T-helper 1 cell treated with Interleukin-12 subunit alpha and Interleukin-12 subunit beta and Interleukin-4 antibody, amounts not matched to agents 30 μg/mL and 1 μg/mL, for 36 hours (primary cell): ENCODE results near the gene SYNGR2.

ENCODE experiments used
- H3K27ac Mint-ChIP-seq: one replicate; pipeline ENCODE4 v1.8.0; 2021; ENCODE audit warnings: mild to moderate bottlenecking, mixed read lengths
- H3K27me3 Mint-ChIP-seq: one replicate; pipeline ENCODE4 v1.8.0; 2021; ENCODE audit warnings: low read depth, mixed read lengths
- H3K36me3 Mint-ChIP-seq: one replicate; pipeline ENCODE4 v1.8.0; 2021; ENCODE audit warnings: low read depth, mixed read lengths
- H3K4me1 Mint-ChIP-seq: one replicate; pipeline ENCODE4 v1.8.0; 2021; ENCODE audit warnings: low read depth, mixed read lengths
- H3K4me3 Mint-ChIP-seq: one replicate; pipeline ENCODE4 v1.8.0; 2021; ENCODE audit warnings: mild to moderate bottlenecking, moderate library complexity, mixed read lengths
- H3K9me3 Mint-ChIP-seq: one replicate; pipeline ENCODE4 v1.8.0; 2021; ENCODE audit warnings: mixed read lengths

Gene SYNGR2

GRCh38 chr17:78144736-78145641 is 23.4 kb upstream of the SYNGR2 start:
- H3K4me3 Mint-ChIP-seq = no peak overlapping the region
- no peak overlapping the region for H3K27ac Mint-ChIP-seq
- no peaks in the 10 kb centered on the region for H3K27me3 Mint-ChIP-seq
- H3K36me3 Mint-ChIP-seq = peaks cover 14% of the 10 kb centered on the region
- no peaks in the 10 kb centered on the region for H3K9me3 Mint-ChIP-seq
- H3K4me1 Mint-ChIP-seq = peaks cover 19% of the 10 kb centered on the region

GRCh38 chr17:78146471-78146869 is 21.9 kb upstream of the SYNGR2 start:
- H3K27ac Mint-ChIP-seq = no peak overlapping the region
- H3K4me3 Mint-ChIP-seq = no peak overlapping the region
- H3K4me1 Mint-ChIP-seq = peaks cover 12% of the 10 kb centered on the region
- H3K27me3 Mint-ChIP-seq = no peaks in the 10 kb centered on the region
- H3K9me3 Mint-ChIP-seq = no peaks in the 10 kb centered on the region
- peaks cover 7% of the 10 kb centered on the region for H3K36me3 Mint-ChIP-seq

DNA sequence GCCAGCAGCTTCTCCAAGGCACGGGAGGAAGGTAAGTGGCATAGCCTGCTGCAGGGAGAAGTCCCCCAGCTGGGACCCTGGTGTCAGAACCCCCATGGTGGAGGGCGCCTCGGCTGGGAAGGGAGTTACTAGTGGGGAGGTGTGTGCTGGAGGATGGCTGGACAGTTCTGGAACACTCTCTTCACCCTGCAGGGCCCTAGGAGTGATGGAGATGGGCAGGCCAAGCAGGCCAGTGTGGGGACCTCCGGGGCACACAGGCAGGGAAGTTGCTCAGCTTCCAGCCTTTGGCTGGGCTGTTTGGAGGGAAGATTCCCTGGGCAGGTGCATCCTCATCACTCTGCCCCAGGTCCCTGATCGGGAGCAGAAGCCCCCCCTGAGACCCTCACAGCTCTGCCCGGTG is 21.5 kb upstream of the SYNGR2 start:
- H3K4me3 Mint-ChIP-seq = no peak overlapping the region
- no peak overlapping the region for H3K27ac Mint-ChIP-seq

DNA sequence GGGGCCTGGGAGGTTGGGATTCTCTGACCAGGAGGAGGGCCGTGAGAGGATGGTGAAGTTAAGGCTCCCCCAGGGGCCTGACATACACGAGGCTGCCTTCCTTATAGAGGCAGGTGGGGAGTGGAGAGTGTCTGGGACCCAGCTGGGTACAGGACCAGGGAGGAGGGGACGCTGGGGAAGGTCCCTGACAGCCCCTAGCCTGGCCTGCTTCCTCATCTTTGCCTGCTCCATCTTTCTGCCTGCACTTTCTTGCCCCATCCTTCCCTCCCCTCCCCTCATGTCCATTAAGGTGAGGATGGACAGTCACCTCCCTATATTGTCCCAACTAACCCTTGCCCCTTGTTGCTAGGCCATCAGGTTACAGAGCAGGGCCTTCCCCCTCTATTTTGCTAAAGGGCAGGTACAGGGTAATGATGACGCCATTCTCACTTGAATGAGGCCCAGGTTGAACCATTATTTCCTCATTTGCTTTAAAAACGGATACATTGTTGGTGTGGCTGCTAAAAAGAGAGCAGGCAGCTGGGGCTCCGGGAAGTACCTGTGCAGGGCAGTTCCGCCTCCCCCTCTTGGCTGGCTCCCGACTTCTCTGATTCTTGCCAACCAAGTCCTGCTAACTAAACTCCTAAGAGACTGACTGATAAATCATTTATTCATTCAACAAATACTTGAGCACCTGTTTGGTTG is 20.9 kb upstream of the SYNGR2 start:
- H3K4me3 Mint-ChIP-seq = no peak overlapping the region
- H3K9me3 Mint-ChIP-seq = no peaks in the 10 kb centered on the region
- H3K36me3 Mint-ChIP-seq = peaks cover 3% of the 10 kb centered on the region
- peaks cover 11% of the 10 kb centered on the region for H3K4me1 Mint-ChIP-seq
- H3K27me3 Mint-ChIP-seq = no peaks in the 10 kb centered on the region
- H3K27ac Mint-ChIP-seq = peak overlapping the region; percentile 31

More for the DNA sequence above, 21.5 kb upstream of the SYNGR2 start:
- H3K36me3 Mint-ChIP-seq = peaks cover 5% of the 10 kb centered on the region
- peaks cover 12% of the 10 kb centered on the region for H3K4me1 Mint-ChIP-seq
- no peaks in the 10 kb centered on the region for H3K27me3 Mint-ChIP-seq
- no peaks in the 10 kb centered on the region for H3K9me3 Mint-ChIP-seq

DNA sequence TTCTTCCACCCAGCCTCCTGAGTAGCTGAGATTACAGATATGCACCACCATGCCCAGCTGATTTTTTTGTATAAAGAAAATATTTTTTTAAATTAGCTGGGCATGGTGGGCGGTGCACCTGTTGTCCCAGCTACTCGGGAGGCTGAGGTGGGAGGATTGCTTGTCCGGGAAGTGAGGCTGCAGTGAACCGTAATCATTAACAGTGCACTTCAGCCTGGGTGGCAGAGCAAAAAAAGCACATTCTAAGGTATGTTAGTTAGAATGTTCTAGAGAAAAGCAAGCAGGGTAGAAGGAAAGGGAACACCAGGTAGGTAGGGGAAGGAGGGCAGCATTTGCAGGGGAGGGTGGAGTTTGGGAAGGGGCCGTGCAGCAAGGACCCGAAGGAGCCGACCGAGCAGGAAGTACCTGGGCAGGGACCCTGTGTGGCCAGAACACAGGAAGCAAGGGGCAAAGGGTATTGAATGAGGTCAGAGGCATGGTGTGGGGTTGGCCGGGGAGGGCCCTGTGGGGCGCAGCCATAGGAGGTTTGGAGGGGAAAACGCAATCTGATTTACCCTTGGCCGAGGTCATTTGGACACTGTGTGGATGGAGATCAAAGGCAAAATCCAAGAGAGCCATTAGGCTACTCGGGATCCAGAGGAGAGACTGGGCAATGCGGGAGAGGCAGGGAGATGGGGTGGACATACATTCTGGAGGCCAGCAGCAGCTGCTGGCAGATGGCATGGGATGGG is 19.9 kb upstream of the SYNGR2 start:
- Mint-ChIP-seq H3K4me3 (no peak overlapping the region), H3K4me1 (peaks cover 8% of the 10 kb centered on the region), H3K36me3 (no peaks in the 10 kb centered on the region), H3K27ac (no peak overlapping the region), H3K9me3 (no peaks in the 10 kb centered on the region), H3K27me3 (no peaks in the 10 kb centered on the region)

DNA sequence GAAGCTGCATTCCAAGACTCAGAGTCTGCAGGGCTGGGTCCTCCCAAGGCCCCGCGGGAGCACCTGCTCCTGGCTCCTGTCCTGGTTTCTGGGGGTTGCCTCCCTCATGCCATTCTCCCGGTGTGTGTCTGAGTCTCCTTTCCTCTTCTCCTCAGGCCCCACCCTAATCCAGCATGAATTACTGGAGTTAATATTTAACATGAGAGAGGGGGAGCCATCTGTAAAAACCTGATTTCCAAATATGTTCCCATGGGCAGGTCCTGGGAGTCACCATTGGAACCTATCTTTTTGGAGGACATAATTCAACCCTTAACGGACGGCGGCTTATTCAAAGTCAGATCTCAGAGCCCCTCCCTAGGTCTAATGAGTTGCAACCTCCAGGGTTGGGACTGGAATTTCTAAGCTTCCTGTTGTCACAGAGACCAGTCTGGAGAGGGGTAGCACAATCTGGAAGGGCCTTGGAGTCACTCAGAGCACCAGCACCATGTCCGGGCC is 16.8 kb upstream of the SYNGR2 start:
- Mint-ChIP-seq H3K4me1 (peaks cover 10% of the 10 kb centered on the region), H3K9me3 (no peaks in the 10 kb centered on the region), H3K27ac (no peak overlapping the region), H3K27me3 (no peaks in the 10 kb centered on the region), H3K4me3 (no peak overlapping the region), H3K36me3 (no peaks in the 10 kb centered on the region)

DNA sequence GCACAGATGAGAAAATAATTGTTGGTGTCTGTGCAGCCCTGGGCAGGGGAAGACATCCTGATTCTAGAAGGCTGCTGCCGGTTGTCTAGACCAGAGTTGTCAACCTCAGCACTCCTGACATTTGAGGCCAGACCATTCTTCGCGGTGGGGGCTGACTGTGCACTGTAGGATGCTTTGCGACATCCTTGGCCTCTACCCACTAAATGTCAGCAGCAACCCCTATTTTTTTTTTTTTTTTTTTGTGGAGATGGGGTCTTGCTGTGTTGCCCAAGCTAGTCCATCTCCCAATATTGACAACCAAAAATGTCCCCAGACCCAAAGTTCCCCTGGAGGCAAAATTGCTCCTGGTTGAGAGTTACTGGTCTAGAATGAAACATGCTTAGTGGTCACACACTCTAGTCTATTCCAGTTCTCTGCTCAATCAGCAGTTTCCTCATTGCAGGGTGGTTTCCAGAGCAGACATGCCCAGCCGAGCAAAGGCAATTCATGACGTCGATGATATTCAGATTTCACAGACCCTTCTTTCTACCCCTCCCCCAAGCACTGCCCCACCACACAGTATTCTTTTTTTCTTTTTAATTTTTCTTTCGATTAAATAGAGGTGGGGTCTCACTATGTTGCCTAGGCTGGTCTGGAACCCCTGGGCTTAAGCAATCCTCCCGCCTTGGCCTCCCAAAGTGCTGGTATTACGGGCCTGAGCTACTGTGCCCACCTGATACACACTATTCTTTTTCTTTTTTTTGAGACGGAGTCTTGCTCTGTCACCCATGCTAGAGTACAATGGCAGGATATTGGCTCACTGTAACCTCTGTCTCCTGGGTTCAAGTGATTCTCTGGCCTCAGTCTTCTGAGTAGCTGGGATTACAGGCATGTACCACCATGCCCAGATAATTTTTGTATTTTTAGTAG is 13.2 kb upstream of the SYNGR2 start:
- Mint-ChIP-seq H3K27me3 (no peaks in the 10 kb centered on the region), H3K27ac (peak overlapping the region; percentile 63), H3K4me1 (peaks cover 5% of the 10 kb centered on the region), H3K9me3 (no peaks in the 10 kb centered on the region), H3K4me3 (peak overlapping the region; percentile 10), H3K36me3 (no peaks in the 10 kb centered on the region)

- Mint-ChIP-seq H3K27me3 (no peaks in the 10 kb centered on the region), H3K4me1 (peaks cover 5% of the 10 kb centered on the region), H3K9me3 (no peaks in the 10 kb centered on the region), H3K27ac (peak overlapping the region; percentile 5), H3K36me3 (no peaks in the 10 kb centered on the region), H3K4me3 (no peak overlapping the region)
Measured at GRCh38 chr17:78159575-78160158, 8.7 kb upstream of the SYNGR2 start.

GRCh38 chr17:78163881-78164747 is 4.3 kb upstream of the SYNGR2 start:
- Mint-ChIP-seq H3K27me3 (no peaks in the 10 kb centered on the region), H3K36me3 (no peaks in the 10 kb centered on the region), H3K9me3 (no peaks in the 10 kb centered on the region), H3K4me1 (peaks cover 4% of the 10 kb centered on the region), H3K4me3 (no peak overlapping the region), H3K27ac (no peak overlapping the region)

DNA sequence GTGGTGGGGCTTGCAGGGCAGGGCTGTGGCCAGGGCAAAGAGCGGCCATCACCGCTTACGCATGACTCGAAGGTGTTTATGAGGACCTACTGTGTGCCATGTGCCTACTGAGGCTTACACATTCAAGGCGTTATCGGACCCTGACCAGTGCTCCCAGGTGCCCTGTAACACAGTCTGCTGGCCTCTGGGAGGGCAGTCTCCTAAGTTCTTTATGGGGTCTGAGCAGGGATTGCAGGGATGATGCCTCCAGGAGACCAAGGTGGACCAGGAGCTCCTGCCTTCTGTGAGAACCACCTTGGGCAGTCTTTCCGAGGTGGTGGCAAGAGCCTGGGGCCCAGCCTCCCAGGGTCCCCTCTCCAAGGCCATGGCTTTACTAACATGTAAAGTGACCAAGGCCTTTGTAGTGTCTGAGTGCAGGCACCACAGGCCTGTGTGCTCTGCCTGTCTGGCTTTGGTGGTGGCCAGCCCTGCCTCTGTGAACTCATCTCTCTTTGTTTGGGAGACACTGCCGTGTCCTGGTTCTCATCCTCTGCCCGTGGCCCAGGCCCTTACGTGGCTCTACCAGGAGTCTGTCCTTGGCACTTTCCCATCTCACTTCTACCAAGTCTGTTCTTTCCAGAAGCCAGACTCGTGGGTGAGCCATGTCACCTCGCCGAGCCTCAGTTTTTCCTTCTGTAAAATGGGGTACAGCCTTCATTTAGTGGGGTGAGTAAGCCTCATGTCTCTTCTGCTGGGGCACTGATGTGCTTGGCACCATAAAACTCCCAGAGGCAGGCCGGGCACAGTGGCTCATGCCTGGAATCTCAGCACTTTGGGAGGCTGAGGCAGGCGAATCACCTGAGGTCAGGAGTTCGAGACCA is 3.4 kb upstream of the SYNGR2 start:
- H3K36me3 Mint-ChIP-seq = no peaks in the 10 kb centered on the region
- no peak overlapping the region for H3K4me3 Mint-ChIP-seq
- H3K27me3 Mint-ChIP-seq = no peaks in the 10 kb centered on the region
- H3K4me1 Mint-ChIP-seq = peaks cover 4% of the 10 kb centered on the region
- H3K27ac Mint-ChIP-seq = no peak overlapping the region
- H3K9me3 Mint-ChIP-seq = no peaks in the 10 kb centered on the region

GRCh38 chr17:78166416-78166815 is 2.0 kb upstream of the SYNGR2 start:
- Mint-ChIP-seq H3K27ac (no peak overlapping the region), H3K4me1 (peaks cover 10% of the 10 kb centered on the region), H3K36me3 (no peaks in the 10 kb centered on the region), H3K4me3 (no peak overlapping the region), H3K27me3 (no peaks in the 10 kb centered on the region), H3K9me3 (no peaks in the 10 kb centered on the region)
